B cell (primary cell): ENCODE measurements around the gene ARHGEF10L.

Source experiments
- EZH2 ChIP-seq: IDR thresholded peaks from 2 replicates; pipeline ENCODE4 v1.6.1; 2012; ENCODE audit warnings: borderline replicate concordance, low read depth, mild to moderate bottlenecking, moderate library complexity, low read length; ENCODE audit not compliant: insufficient read depth, poor library complexity, severe bottlenecking
- TF ChIP-seq, protein P1 (sequence below): fragments of 200-600 bp; IDR thresholded peaks from one replicate; pipeline ENCODE4 v1.8.0; 2022; ENCODE audit warnings: antibody characterized with exemption, mild to moderate bottlenecking

GRCh38 chr1:17736625-17737024, 197.1 kb downstream of the ARHGEF10L start:
- TF ChIP-seq, protein P1, sequence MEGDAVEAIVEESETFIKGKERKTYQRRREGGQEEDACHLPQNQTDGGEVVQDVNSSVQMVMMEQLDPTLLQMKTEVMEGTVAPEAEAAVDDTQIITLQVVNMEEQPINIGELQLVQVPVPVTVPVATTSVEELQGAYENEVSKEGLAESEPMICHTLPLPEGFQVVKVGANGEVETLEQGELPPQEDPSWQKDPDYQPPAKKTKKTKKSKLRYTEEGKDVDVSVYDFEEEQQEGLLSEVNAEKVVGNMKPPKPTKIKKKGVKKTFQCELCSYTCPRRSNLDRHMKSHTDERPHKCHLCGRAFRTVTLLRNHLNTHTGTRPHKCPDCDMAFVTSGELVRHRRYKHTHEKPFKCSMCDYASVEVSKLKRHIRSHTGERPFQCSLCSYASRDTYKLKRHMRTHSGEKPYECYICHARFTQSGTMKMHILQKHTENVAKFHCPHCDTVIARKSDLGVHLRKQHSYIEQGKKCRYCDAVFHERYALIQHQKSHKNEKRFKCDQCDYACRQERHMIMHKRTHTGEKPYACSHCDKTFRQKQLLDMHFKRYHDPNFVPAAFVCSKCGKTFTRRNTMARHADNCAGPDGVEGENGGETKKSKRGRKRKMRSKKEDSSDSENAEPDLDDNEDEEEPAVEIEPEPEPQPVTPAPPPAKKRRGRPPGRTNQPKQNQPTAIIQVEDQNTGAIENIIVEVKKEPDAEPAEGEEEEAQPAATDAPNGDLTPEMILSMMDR: no peak
- TF ChIP-seq EZH2: no peak
